ENCODE measurements around the gene TSPOAP1. TPM values are rescaled to one million over a fixed set of nuclear protein-coding genes. Genes with fewer than 3 reads are reported as not detected.

The TSPOAP1 gene
- total and polyA plus RNA-seq, 10 of the 15 experiments (the other 5 are each of a cell fraction or from before 2014, with no cell fraction given) = 0.58 to 16.4 (median 4.2) TPM; not detected in 1

DNA sequence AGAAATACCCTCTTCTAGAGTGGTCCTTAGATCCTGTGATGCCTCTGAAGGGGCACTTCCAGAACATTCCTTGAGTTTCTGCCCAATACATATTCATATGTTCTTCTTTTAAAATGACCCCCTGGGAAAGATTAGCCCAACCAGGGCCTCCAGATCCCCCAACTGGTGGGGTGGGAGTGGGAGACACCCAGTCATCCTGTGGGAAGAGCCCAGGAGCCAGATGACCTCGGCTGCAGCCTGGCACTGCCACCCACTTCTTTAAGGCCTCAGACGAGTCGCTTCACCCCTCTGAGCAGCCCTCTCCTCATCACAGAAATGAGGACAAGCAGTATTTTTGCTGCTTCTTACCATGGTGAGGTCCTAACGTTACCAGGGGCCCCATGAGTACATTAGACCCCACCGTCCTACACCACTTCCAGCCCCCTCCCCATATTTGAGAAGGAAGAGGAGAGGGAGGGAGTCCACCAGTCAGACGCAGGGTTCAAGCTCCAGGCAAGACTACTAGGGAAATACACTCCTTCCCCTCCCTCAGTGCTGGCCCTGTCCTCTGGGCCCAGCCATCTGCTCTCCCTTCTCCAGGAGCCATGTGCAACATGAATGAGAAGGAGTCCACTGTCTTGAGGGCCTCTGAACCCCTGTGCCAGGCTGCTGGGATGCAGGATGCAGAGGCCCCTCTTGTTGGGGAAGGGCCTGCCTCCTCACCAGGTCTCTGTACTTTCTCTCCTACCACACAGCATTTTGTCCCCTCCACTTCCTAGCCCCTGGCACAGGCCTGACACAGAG is 59.6 kb downstream of the TSPOAP1 start (continued):
- TF ChIP-seq, protein P1, sequence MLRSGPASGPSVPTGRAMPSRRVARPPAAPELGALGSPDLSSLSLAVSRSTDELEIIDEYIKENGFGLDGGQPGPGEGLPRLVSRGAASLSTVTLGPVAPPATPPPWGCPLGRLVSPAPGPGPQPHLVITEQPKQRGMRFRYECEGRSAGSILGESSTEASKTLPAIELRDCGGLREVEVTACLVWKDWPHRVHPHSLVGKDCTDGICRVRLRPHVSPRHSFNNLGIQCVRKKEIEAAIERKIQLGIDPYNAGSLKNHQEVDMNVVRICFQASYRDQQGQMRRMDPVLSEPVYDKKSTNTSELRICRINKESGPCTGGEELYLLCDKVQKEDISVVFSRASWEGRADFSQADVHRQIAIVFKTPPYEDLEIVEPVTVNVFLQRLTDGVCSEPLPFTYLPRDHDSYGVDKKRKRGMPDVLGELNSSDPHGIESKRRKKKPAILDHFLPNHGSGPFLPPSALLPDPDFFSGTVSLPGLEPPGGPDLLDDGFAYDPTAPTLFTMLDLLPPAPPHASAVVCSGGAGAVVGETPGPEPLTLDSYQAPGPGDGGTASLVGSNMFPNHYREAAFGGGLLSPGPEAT (IDR thresholded peaks at IDR 0.05; ENCODE audit: low read depth) = no peak
- no peak for TF ChIP-seq PML (IDR thresholded peaks at IDR 0.05; ENCODE audit: low read length)
- TF ChIP-seq NR2C1 (IDR thresholded peaks at IDR 0.05) = no peak
- TF ChIP-seq PAX5 (IDR thresholded peaks at IDR 0.05; ENCODE audit: borderline replicate concordance, low read depth, low read length) = no peak
- no peak for TF ChIP-seq SUPT20H (IDR thresholded peaks at IDR 0.05; ENCODE audit: borderline replicate concordance, control insufficient read depth, low read depth, low read length)
- TF ChIP-seq HDAC6 (IDR thresholded peaks at IDR 0.05; ENCODE audit: unreplicated experiment) = no peak
- TF ChIP-seq EP300 (IDR thresholded peaks at IDR 0.05; ENCODE audit: borderline replicate concordance in 1 of 2, control insufficient read depth in 1 of 2, low read depth in 2 of 2, low read length in 2 of 2) = no peak
- no peak for TF ChIP-seq MEF2A (IDR thresholded peaks at IDR 0.05; ENCODE audit: insufficient read depth, low read depth, low read length)

DNA sequence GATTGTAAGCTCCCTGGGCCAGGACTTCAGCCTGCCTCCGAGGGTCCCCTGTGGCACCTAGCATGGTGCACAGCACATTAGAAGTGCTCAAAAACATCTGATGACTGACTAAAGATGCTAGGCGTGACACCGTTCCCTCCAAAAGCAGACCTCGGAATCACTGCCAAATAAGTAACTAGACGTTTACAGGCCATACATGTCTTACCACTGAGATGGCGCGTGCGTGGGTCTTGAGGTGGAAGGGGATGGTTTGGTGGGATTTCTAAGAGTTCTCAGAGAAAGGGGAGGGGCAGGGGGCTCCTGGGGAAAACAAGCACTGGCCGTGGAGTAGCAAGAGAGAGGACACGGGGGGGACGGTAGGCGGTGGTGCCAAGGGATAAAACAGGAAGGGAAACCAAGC is 60.3 kb downstream of the TSPOAP1 start:
- POLR2A ChIA-PET = no interaction called here
- intact Hi-C loops (cut with micrococcal nuclease; ENCODE audit: unreplicated experiment) (no loop called here), in situ Hi-C loops (cut with MboI) (no loop called here)
- 52% methylated on average over 8 of the region's 12 CpGs for WGBS (ENCODE audit: insufficient coverage, insufficient replicate concordance, low lambda C conversion rate, missing lambda C conversion rate)
- no peak overlapping the region for H3K4me2 ChIP-seq (ENCODE audit: control insufficient read depth, insufficient read depth)
- H3K9ac ChIP-seq (ENCODE audit: control insufficient read depth, insufficient read depth, low read length) = no peak overlapping the region
- H2AFZ ChIP-seq (ENCODE audit: control insufficient read depth, low read depth, low read length) = no peak overlapping the region
- H3K9me3 ChIP-seq (replicated peaks; ENCODE audit: control insufficient read depth, insufficient read depth, low read length) = no peaks in the 10 kb centered on the region
- CTCF ChIA-PET = no interaction called here
- FAIRE-seq (no peak), DNase-seq (ENCODE audit: low read depth, low spot score) (no peak), ATAC-seq (no peak)
- no peaks in the 10 kb centered on the region for H4K20me1 ChIP-seq (ENCODE audit: control insufficient read depth, insufficient read depth)
- RAD21 ChIA-PET (ENCODE audit: unreplicated experiment) = no interaction called here
- BruUV-seq (replicated peaks) = no TSS peak
- SMC1A ChIA-PET (ENCODE audit: uncharacterized antibody, unreplicated experiment) = no interaction called here
- no peak overlapping the region for H3K4me3 ChIP-seq
- no peaks in the 10 kb centered on the region for H3K36me3 ChIP-seq (ENCODE audit: control insufficient read depth in 2 of 2, insufficient read depth in 2 of 2, low read length in 1 of 2)
- no peaks in the 10 kb centered on the region for H3K4me1 ChIP-seq (ENCODE audit: control insufficient read depth, insufficient read depth, low read length)
- H3K27me3 ChIP-seq (replicated peaks in 1 of 2; ENCODE audit: control insufficient read depth in 2 of 2, insufficient read depth in 2 of 2, low read length in 1 of 2) = peaks cover 2 to 4% of the 10 kb centered on the region in 2 experiments; a peak in 1 of 4 replicates
- no peaks in the 10 kb centered on the region for H3K79me2 ChIP-seq (ENCODE audit: control insufficient read depth, insufficient read depth, low read length)
- no peak overlapping the region for H3K27ac ChIP-seq (ENCODE audit: control insufficient read depth, insufficient read depth)
- TF ChIP-seq STAT3 (IDR thresholded peaks at IDR 0.05; ENCODE audit: low read depth, low read length) (no peak), FOS (IDR thresholded peaks at IDR 0.05; ENCODE audit: borderline replicate concordance, extremely low read depth, insufficient read length) (no peak), FOXK2 (IDR thresholded peaks at IDR 0.05) (no peak), ZSCAN29 (IDR thresholded peaks at IDR 0.05) (no peak)
- TF ChIP-seq, protein P2, sequence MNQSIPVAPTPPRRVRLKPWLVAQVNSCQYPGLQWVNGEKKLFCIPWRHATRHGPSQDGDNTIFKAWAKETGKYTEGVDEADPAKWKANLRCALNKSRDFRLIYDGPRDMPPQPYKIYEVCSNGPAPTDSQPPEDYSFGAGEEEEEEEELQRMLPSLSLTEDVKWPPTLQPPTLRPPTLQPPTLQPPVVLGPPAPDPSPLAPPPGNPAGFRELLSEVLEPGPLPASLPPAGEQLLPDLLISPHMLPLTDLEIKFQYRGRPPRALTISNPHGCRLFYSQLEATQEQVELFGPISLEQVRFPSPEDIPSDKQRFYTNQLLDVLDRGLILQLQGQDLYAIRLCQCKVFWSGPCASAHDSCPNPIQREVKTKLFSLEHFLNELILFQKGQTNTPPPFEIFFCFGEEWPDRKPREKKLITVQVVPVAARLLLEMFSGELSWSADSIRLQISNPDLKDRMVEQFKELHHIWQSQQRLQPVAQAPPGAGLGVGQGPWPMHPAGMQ (IDR thresholded peaks at IDR 0.05; ENCODE audit: borderline replicate concordance) = no peak
- TF ChIP-seq, protein P3, sequence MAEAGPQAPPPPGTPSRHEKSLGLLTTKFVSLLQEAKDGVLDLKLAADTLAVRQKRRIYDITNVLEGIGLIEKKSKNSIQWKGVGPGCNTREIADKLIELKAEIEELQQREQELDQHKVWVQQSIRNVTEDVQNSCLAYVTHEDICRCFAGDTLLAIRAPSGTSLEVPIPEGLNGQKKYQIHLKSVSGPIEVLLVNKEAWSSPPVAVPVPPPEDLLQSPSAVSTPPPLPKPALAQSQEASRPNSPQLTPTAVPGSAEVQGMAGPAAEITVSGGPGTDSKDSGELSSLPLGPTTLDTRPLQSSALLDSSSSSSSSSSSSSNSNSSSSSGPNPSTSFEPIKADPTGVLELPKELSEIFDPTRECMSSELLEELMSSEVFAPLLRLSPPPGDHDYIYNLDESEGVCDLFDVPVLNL (IDR thresholded peaks at IDR 0.05; ENCODE audit: low read depth, low read length) = no peak
- TF ChIP-seq, protein P4, sequence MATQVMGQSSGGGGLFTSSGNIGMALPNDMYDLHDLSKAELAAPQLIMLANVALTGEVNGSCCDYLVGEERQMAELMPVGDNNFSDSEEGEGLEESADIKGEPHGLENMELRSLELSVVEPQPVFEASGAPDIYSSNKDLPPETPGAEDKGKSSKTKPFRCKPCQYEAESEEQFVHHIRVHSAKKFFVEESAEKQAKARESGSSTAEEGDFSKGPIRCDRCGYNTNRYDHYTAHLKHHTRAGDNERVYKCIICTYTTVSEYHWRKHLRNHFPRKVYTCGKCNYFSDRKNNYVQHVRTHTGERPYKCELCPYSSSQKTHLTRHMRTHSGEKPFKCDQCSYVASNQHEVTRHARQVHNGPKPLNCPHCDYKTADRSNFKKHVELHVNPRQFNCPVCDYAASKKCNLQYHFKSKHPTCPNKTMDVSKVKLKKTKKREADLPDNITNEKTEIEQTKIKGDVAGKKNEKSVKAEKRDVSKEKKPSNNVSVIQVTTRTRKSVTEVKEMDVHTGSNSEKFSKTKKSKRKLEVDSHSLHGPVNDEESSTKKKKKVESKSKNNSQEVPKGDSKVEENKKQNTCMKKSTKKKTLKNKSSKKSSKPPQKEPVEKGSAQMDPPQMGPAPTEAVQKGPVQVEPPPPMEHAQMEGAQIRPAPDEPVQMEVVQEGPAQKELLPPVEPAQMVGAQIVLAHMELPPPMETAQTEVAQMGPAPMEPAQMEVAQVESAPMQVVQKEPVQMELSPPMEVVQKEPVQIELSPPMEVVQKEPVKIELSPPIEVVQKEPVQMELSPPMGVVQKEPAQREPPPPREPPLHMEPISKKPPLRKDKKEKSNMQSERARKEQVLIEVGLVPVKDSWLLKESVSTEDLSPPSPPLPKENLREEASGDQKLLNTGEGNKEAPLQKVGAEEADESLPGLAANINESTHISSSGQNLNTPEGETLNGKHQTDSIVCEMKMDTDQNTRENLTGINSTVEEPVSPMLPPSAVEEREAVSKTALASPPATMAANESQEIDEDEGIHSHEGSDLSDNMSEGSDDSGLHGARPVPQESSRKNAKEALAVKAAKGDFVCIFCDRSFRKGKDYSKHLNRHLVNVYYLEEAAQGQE (IDR thresholded peaks at IDR 0.05; ENCODE audit: low read depth, low read length) = no peak

Data from GM12878 (cell line).